ES-I3 (cell line): Measurements from ENCODE around the gene CNDP2.

Experiments used
- H3K36me3 ChIP-seq: 2 replicates; pipeline ENCODE4 v1.6.1; 2013; ENCODE audit warnings: mild to moderate bottlenecking, low read length, control low read depth, moderate library complexity; ENCODE audit not compliant: insufficient read depth
- H3K4me1 ChIP-seq: 2 replicates; pipeline ENCODE4 v1.6.1; 2013; ENCODE audit warnings: mild to moderate bottlenecking, control low read depth, low read length; ENCODE audit not compliant: insufficient read depth
- H3K9ac ChIP-seq: 2 replicates; pipeline ENCODE4 v1.6.1; 2013; ENCODE audit warnings: low read depth, mild to moderate bottlenecking, low read length, moderate library complexity
- H3K9me3 ChIP-seq: 2 replicates; pipeline ENCODE4 v1.6.1; 2013; ENCODE audit warnings: mild to moderate bottlenecking, low read length, moderate library complexity; ENCODE audit not compliant: control insufficient read depth, insufficient read depth

CNDP2 gene

GRCh38 chr18:74480149-74480651 is 16.0 kb upstream of the CNDP2 start:
- Histone ChIP-seq H3K9ac (no peak overlapping the region), H3K36me3 (no peaks in the 10 kb centered on the region), H3K9me3 (no peaks in the 10 kb centered on the region), H3K4me1 (no peaks in the 10 kb centered on the region)

- H3K9me3 ChIP-seq, result no peaks in the 10 kb centered on the region
- no peak overlapping the region for H3K9ac ChIP-seq
- no peaks in the 10 kb centered on the region for H3K4me1 ChIP-seq
- H3K36me3 ChIP-seq, result no peaks in the 10 kb centered on the region
These were observed 13.5 kb upstream of the CNDP2 start for GRCh38 chr18:74482697-74483096.

GRCh38 chr18:74486119-74486849 is 9.9 kb upstream of the CNDP2 start:
- Histone ChIP-seq H3K9me3 (no peaks in the 10 kb centered on the region), H3K36me3 (no peaks in the 10 kb centered on the region), H3K9ac (no peak overlapping the region), H3K4me1 (no peaks in the 10 kb centered on the region)

GRCh38 chr18:74488354-74488753 is 7.8 kb upstream of the CNDP2 start:
- Histone ChIP-seq H3K9me3 (no peaks in the 10 kb centered on the region), H3K36me3 (no peaks in the 10 kb centered on the region), H3K9ac (no peak overlapping the region), H3K4me1 (no peaks in the 10 kb centered on the region)

- H3K9ac ChIP-seq, result no peak overlapping the region
- no peaks in the 10 kb centered on the region for H3K4me1 ChIP-seq
- H3K36me3 ChIP-seq, result no peaks in the 10 kb centered on the region
- no peaks in the 10 kb centered on the region for H3K9me3 ChIP-seq
These were observed 7.3 kb upstream of the CNDP2 start for GRCh38 chr18:74488864-74489263.

- no peak overlapping the region for H3K9ac ChIP-seq
These were observed 6.5 kb upstream of the CNDP2 start for GRCh38 chr18:74489676-74490075.

GRCh38 chr18:74492259-74492658 is 3.9 kb upstream of the CNDP2 start:
- no peaks in the 10 kb centered on the region for H3K4me1 ChIP-seq
- no peaks in the 10 kb centered on the region for H3K9me3 ChIP-seq

More at GRCh38 chr18:74489676-74490075, 6.5 kb upstream of the CNDP2 start:
- no peaks in the 10 kb centered on the region for H3K4me1 ChIP-seq
- no peaks in the 10 kb centered on the region for H3K36me3 ChIP-seq
- H3K9me3 ChIP-seq, result no peaks in the 10 kb centered on the region

GRCh38 chr18:74493689-74494088 is 2.5 kb upstream of the CNDP2 start:
- Histone ChIP-seq H3K9ac (no peak overlapping the region), H3K4me1 (peaks cover 4% of the 10 kb centered on the region; the same call in 1 of the 2 replicates), H3K9me3 (no peaks in the 10 kb centered on the region), H3K36me3 (no peaks in the 10 kb centered on the region)

More at GRCh38 chr18:74492259-74492658, 3.9 kb upstream of the CNDP2 start:
- no peaks in the 10 kb centered on the region for H3K36me3 ChIP-seq
- H3K9ac ChIP-seq, result no peak overlapping the region

GRCh38 chr18:74494514-74494913 is 1.6 kb upstream of the CNDP2 start:
- Histone ChIP-seq H3K4me1 (peaks cover 13% of the 10 kb centered on the region), H3K9ac (no peak overlapping the region), H3K9me3 (no peaks in the 10 kb centered on the region), H3K36me3 (no peaks in the 10 kb centered on the region)

- H3K9me3 ChIP-seq, result no peaks in the 10 kb centered on the region
- H3K4me1 ChIP-seq, result peaks cover 18% of the 10 kb centered on the region
- peaks cover 8% of the 10 kb centered on the region for H3K36me3 ChIP-seq
- peak overlapping the region; percentile 98 for H3K9ac ChIP-seq
These were observed 553 bp downstream of the CNDP2 start for GRCh38 chr18:74496508-74497323.

- Histone ChIP-seq H3K9ac (peak overlapping the region; percentile 98; the same call in 1 of the 2 replicates), H3K4me1 (peaks cover 18% of the 10 kb centered on the region), H3K9me3 (no peaks in the 10 kb centered on the region), H3K36me3 (peaks cover 11% of the 10 kb centered on the region)
These were observed 1.1 kb downstream of the CNDP2 start for GRCh38 chr18:74497324-74497676.

- peaks cover 12% of the 10 kb centered on the region for H3K36me3 ChIP-seq
- no peak overlapping the region for H3K9ac ChIP-seq
- no peaks in the 10 kb centered on the region for H3K9me3 ChIP-seq
- H3K4me1 ChIP-seq, result peaks cover 18% of the 10 kb centered on the region
These were observed 1.6 kb downstream of the CNDP2 start for GRCh38 chr18:74497778-74498177.

GRCh38 chr18:74498712-74499627 is 2.8 kb downstream of the CNDP2 start:
- Histone ChIP-seq H3K36me3 (peaks cover 17% of the 10 kb centered on the region), H3K9me3 (no peaks in the 10 kb centered on the region), H3K9ac (0 out of 2 replicates have a peak overlapping the region, but pooled peaks have one; percentile 13), H3K4me1 (peaks cover 18% of the 10 kb centered on the region)

- Histone ChIP-seq H3K9me3 (no peaks in the 10 kb centered on the region), H3K4me1 (peaks cover 18% of the 10 kb centered on the region), H3K9ac (0 out of 2 replicates have a peak overlapping the region, but pooled peaks have one; percentile 13), H3K36me3 (peaks cover 20% of the 10 kb centered on the region)
These were observed 3.5 kb downstream of the CNDP2 start for GRCh38 chr18:74499633-74500032.
